NCI-H146 treated with DMSO at 0.1 percent for 48 hours (cell line): ENCODE results near the gene FGF22.
"Not testable (repeated sequence)": the region's sequence is repeated elsewhere in the genome, so short reads cannot be mapped to it uniquely, and the experiment has no call there.

ENCODE experiments used
- DNase-seq: peaks from one replicate; lab custom pipeline; 2025; ENCODE audit not compliant: unreplicated experiment; lab: John Stamatoyannopoulos, UW

Gene FGF22

GRCh38 chr19:639253-640160 lies at the start of gene FGF22:
Gene FGF22 (plus strand): TSS chr19:639879. CDS start chr19:639926, 47 bp downstream.
- DNase-seq, result peak; percentile 46

GRCh38 chr19:590396-590745 lies 49.3 kb upstream of the FGF22 start:
- no peak for DNase-seq

GRCh38 chr19:590750-591098 lies 49.0 kb upstream of the FGF22 start:
- no peak for DNase-seq

- no peak for DNase-seq
These were observed 48.4 kb upstream of the FGF22 start for GRCh38 chr19:591099-591958.

- no peak for DNase-seq
These were observed 47.6 kb upstream of the FGF22 start for GRCh38 chr19:592101-592500.

- no peak for DNase-seq
These were observed 46.6 kb upstream of the FGF22 start for GRCh38 chr19:593055-593454.

- DNase-seq, result no peak
These were observed 46.2 kb upstream of the FGF22 start for GRCh38 chr19:593505-593904.

GRCh38 chr19:594265-594870 lies 45.3 kb upstream of the FGF22 start:
- DNase-seq, result no peak

GRCh38 chr19:595326-596262 lies 44.1 kb upstream of the FGF22 start:
- no peak for DNase-seq

- DNase-seq, result no peak
These were observed 43.4 kb upstream of the FGF22 start for GRCh38 chr19:596263-596655.

- no peak for DNase-seq
These were observed 42.0 kb upstream of the FGF22 start for GRCh38 chr19:597406-598315.

GRCh38 chr19:601310-601709 lies 38.4 kb upstream of the FGF22 start:
- DNase-seq, result no peak

GRCh38 chr19:601790-602189 lies 37.9 kb upstream of the FGF22 start:
- no peak for DNase-seq

GRCh38 chr19:602391-603301 lies 37.0 kb upstream of the FGF22 start:
- no peak for DNase-seq

GRCh38 chr19:603302-603639 lies 36.4 kb upstream of the FGF22 start:
- DNase-seq, result not testable (repeated sequence)

GRCh38 chr19:603779-604178 lies 35.9 kb upstream of the FGF22 start:
- not testable (repeated sequence) for DNase-seq

- no peak for DNase-seq
These were observed 35.3 kb upstream of the FGF22 start for GRCh38 chr19:604355-604754.

GRCh38 chr19:605061-605971 lies 34.4 kb upstream of the FGF22 start:
- not testable (repeated sequence) for DNase-seq
